HL-60 (cell line): ENCODE data around the gene GMPR.

ENCODE experiments used
- DNase-seq, 2 experiments: peaks; one replicate each; pipeline ENCODE4 v3.0.0-alpha.2; 2010 to 2020; ENCODE audit warnings: low read depth in 1 of 2, low spot score in 1 of 2
- H3K27ac ChIP-seq: fragments of 250-450 bp; sonication (Bioruptor Pico); replicated peaks from 2 replicates; pipeline ENCODE4 v1.5.1; 2020; ENCODE audit warnings: mild to moderate bottlenecking, moderate library complexity
- H3K27me3 ChIP-seq: fragments of 250-450 bp; sonication (Bioruptor Pico); 2 replicates; pipeline ENCODE4 v1.5.1; 2021; ENCODE audit warnings: mild to moderate bottlenecking, moderate library complexity; ENCODE audit not compliant: insufficient read depth, poor library complexity, severe bottlenecking
- H3K4me3 ChIP-seq: replicated peaks from 2 replicates; pipeline ENCODE4 v1.5.1; 2011; ENCODE audit warnings: mild to moderate bottlenecking, control low read depth, low read length; ENCODE audit not compliant: insufficient read depth
- CTCF ChIP-seq: IDR thresholded peaks from one replicate; pipeline ENCODE4 v1.5.1; 2011; ENCODE audit warnings: low read length, control low read depth, inconsistent platforms; ENCODE audit not compliant: insufficient read depth
- GABPA ChIP-seq: IDR thresholded peaks from 2 replicates; pipeline ENCODE4 v1.6.1; 2012; ENCODE audit warnings: low read depth
- POLR2AphosphoS5 ChIP-seq: IDR thresholded peaks from 2 replicates; pipeline ENCODE4 v1.6.1; 2012; ENCODE audit warnings: low read depth
- REST ChIP-seq: IDR thresholded peaks from 2 replicates; pipeline ENCODE4 v1.6.1; 2012; ENCODE audit warnings: low read depth; ENCODE audit not compliant: insufficient replicate concordance
- SPI1 ChIP-seq: IDR thresholded peaks from 2 replicates; pipeline ENCODE4 v1.6.1; 2012; ENCODE audit warnings: low read depth, mild to moderate bottlenecking, borderline replicate concordance

GMPR gene

GRCh38 chr6:16279243-16279642 is 40.9 kb downstream of the GMPR start:
- TF ChIP-seq GABPA, result no peak
- TF ChIP-seq CTCF, result no peak
- no peak for TF ChIP-seq POLR2AphosphoS5
- no peak for TF ChIP-seq SPI1
- no peak for TF ChIP-seq REST
- Histone ChIP-seq H3K27ac (no peak overlapping the region), H3K4me3 (no peak overlapping the region), H3K27me3 (no peaks in the 10 kb centered on the region)
- no peak for DNase-seq

GRCh38 chr6:16282370-16282769 is 44.0 kb downstream of the GMPR start:
- H3K4me3 ChIP-seq, result no peak overlapping the region
- H3K27ac ChIP-seq, result no peak overlapping the region
- no peaks in the 10 kb centered on the region for H3K27me3 ChIP-seq
- TF ChIP-seq GABPA (no peak), REST (no peak), CTCF (no peak), SPI1 (no peak), POLR2AphosphoS5 (no peak)
- DNase-seq, result no peak

GRCh38 chr6:16284472-16284871 is 46.1 kb downstream of the GMPR start:
- Histone ChIP-seq H3K4me3 (no peak overlapping the region), H3K27ac (no peak overlapping the region), H3K27me3 (no peaks in the 10 kb centered on the region)
- TF ChIP-seq CTCF (no peak), SPI1 (no peak), REST (no peak), GABPA (no peak), POLR2AphosphoS5 (no peak)
- no peak for DNase-seq
